ENCODE results near the gene C6orf89.

Gene C6orf89

DNA sequence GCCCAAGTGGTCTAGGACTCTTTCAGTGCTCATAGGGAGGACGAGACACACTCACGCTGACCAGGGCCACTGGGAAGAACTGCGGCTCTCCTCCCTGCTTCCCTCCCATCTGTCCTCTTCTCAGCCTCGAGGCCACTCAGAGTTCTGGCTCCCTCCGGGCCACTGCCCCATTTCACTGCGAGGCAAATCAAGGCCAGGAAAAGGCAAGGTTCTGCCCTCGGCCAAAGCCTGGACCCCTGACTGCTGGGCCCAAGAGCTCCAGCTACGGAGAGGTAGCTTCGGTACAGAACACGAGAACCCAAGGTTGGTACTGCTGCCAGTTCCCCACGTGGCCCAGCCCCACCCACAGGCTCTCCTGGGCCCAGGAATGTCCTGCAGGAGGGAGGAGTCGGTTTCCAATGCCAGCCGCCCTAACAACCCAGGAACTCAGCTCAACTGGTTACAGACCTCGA, 83.5 kb downstream of the C6orf89 start:
- Histone ChIP-seq H4K20me1 (ENCODE audit: insufficient read depth, low read length, poor library complexity, severe bottlenecking) (no peaks in the 10 kb centered on the region), H3K9me2 (replicated peaks; ENCODE audit: low read depth, low read length) (no peaks in the 10 kb centered on the region), H3F3A (ENCODE audit: low read depth) (no peaks in the 10 kb centered on the region), H3K9ac (ENCODE audit: low read depth, low read length, poor library complexity, severe bottlenecking) (no peak overlapping the region), H3K27me3 (ENCODE audit: insufficient read depth, low read length, poor library complexity, severe bottlenecking) (no peaks in the 10 kb centered on the region), H3K4me3 (ENCODE audit: low read length, poor library complexity, severe bottlenecking) (no peak overlapping the region), H3K79me2 (ENCODE audit: insufficient read depth, low read length) (no peaks in the 10 kb centered on the region), H3K4me1 (ENCODE audit: insufficient read depth, low read length, poor library complexity, severe bottlenecking) (peaks cover 9% of the 10 kb centered on the region), H3K4me2 (ENCODE audit: low read depth, low read length, poor library complexity, severe bottlenecking) (no peak overlapping the region), H2AFZ (ENCODE audit: low read length) (no peak overlapping the region), H3K36me3 (ENCODE audit: insufficient read depth, low read length) (peaks cover 76% of the 10 kb centered on the region), H3K9me3 (ENCODE audit: insufficient read depth, low read depth, low read length) (no peaks in the 10 kb centered on the region)
- TF ChIP-seq, protein P1, sequence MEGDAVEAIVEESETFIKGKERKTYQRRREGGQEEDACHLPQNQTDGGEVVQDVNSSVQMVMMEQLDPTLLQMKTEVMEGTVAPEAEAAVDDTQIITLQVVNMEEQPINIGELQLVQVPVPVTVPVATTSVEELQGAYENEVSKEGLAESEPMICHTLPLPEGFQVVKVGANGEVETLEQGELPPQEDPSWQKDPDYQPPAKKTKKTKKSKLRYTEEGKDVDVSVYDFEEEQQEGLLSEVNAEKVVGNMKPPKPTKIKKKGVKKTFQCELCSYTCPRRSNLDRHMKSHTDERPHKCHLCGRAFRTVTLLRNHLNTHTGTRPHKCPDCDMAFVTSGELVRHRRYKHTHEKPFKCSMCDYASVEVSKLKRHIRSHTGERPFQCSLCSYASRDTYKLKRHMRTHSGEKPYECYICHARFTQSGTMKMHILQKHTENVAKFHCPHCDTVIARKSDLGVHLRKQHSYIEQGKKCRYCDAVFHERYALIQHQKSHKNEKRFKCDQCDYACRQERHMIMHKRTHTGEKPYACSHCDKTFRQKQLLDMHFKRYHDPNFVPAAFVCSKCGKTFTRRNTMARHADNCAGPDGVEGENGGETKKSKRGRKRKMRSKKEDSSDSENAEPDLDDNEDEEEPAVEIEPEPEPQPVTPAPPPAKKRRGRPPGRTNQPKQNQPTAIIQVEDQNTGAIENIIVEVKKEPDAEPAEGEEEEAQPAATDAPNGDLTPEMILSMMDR (conservative IDR thresholded peaks at IDR 0.05; ENCODE audit: low read length): no peak

- no peak overlapping the region for H3K9ac ChIP-seq (ENCODE audit: low read depth, low read length, poor library complexity, severe bottlenecking)
- H3K4me3 ChIP-seq (ENCODE audit: low read length, poor library complexity, severe bottlenecking): no peak overlapping the region
- H3K79me2 ChIP-seq (ENCODE audit: insufficient read depth, low read length): no peaks in the 10 kb centered on the region
- H3F3A ChIP-seq (ENCODE audit: low read depth): no peaks in the 10 kb centered on the region
- H3K9me3 ChIP-seq (ENCODE audit: insufficient read depth, low read depth, low read length): no peaks in the 10 kb centered on the region
- no peak overlapping the region for H2AFZ ChIP-seq (ENCODE audit: low read length)
- H3K9me2 ChIP-seq (replicated peaks; ENCODE audit: low read depth, low read length): no peaks in the 10 kb centered on the region
- H3K4me1 ChIP-seq (ENCODE audit: insufficient read depth, low read length, poor library complexity, severe bottlenecking): no peaks in the 10 kb centered on the region
- TF ChIP-seq EZH2phosphoT487 (IDR thresholded peaks at IDR 0.05; ENCODE audit: borderline replicate concordance): no peak
- TF ChIP-seq, protein P1 (conservative IDR thresholded peaks at IDR 0.05; ENCODE audit: low read length): no peak
- no peaks in the 10 kb centered on the region for H4K20me1 ChIP-seq (ENCODE audit: insufficient read depth, low read length, poor library complexity, severe bottlenecking)
- peaks cover 85% of the 10 kb centered on the region for H3K36me3 ChIP-seq (ENCODE audit: insufficient read depth, low read length)
- H3K27me3 ChIP-seq (ENCODE audit: insufficient read depth, low read length, poor library complexity, severe bottlenecking): no peaks in the 10 kb centered on the region
- no peak overlapping the region for H3K4me2 ChIP-seq (ENCODE audit: low read depth, low read length, poor library complexity, severe bottlenecking)
Observed at GRCh38 chr6:36969988-36970891, 84.5 kb downstream of the C6orf89 start.

DNA sequence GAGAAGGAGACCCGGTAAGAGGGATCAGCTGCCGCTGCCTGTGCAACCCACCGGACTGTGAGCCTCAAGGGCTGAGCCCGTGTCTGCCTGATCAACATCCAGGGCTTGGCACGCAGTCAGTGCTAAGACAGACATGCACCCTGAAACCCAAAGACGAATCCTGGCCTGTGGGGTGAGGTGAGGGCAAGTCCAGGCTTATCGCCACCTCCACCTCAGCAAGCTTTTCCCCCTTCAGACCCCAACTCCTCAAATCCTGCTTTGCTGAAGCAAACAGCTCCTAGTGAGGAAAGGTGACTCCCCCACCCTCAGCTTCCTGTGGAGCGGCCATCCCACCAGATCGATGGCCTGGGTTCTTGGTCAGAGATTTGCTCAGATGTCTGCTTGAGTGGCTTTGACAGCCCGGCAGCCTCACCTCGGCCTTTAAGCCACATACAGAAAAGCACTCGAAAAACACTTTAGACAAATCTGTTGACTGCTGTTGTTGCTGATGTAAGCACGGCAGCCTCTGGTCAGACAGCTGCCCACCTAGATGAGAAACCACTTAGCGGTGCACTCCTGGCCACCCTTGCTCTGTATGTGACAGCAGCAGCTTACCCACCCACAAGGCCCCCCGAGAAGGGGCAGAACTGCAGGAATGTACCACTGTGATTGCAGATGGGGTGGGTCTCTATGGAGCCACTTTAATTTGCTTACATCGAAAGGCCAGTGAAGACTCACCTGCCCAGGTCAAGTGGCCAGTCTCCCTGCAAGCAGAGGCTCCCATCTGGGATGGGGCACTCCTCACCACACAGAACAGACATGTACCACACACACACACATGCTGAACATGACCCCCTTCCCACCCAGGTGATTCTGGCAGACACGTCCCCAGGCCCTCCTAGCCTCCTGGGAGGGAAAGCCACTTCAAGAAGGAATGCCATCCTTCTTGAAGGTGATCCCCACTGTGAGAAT, 85.4 kb downstream of the C6orf89 start:
- no peak overlapping the region for H3K4me3 ChIP-seq (ENCODE audit: low read length, poor library complexity, severe bottlenecking)
- no peaks in the 10 kb centered on the region for H3F3A ChIP-seq (ENCODE audit: low read depth)
- no peaks in the 10 kb centered on the region for H3K4me1 ChIP-seq (ENCODE audit: insufficient read depth, low read length, poor library complexity, severe bottlenecking)
- no peaks in the 10 kb centered on the region; the same call in 1 of the 2 replicates for H3K79me2 ChIP-seq (ENCODE audit: insufficient read depth, low read length)
- H3K36me3 ChIP-seq (ENCODE audit: insufficient read depth, low read length): peaks cover 95% of the 10 kb centered on the region
- no peak overlapping the region for H3K4me2 ChIP-seq (ENCODE audit: low read depth, low read length, poor library complexity, severe bottlenecking)
- no peak overlapping the region for H2AFZ ChIP-seq (ENCODE audit: low read length)
- H3K27me3 ChIP-seq (ENCODE audit: insufficient read depth, low read length, poor library complexity, severe bottlenecking): no peaks in the 10 kb centered on the region
- H4K20me1 ChIP-seq (ENCODE audit: insufficient read depth, low read length, poor library complexity, severe bottlenecking): no peaks in the 10 kb centered on the region
- no peaks in the 10 kb centered on the region for H3K9me3 ChIP-seq (ENCODE audit: insufficient read depth, low read depth, low read length)
- TF ChIP-seq, protein P1 (conservative IDR thresholded peaks at IDR 0.05; ENCODE audit: low read length): no peak
- TF ChIP-seq EZH2phosphoT487 (IDR thresholded peaks at IDR 0.05; ENCODE audit: borderline replicate concordance): no peak
- H3K9me2 ChIP-seq (replicated peaks; ENCODE audit: low read depth, low read length): no peaks in the 10 kb centered on the region
- H3K9ac ChIP-seq (ENCODE audit: low read depth, low read length, poor library complexity, severe bottlenecking): no peak overlapping the region

Data from Loucy (cell line).